GM21367 (cell line): ENCODE results near the gene FNDC7.
A peak's percentile ranks its signal among the peaks of the same experiment; 100 is the strongest.
"Not testable (repeated sequence)": the region's sequence is repeated elsewhere in the genome, so short reads cannot be mapped to it uniquely, and the experiment has no call there.

Source experiments
- ATAC-seq: cut with Tn5 transposase; IDR thresholded peaks from one replicate; pipeline ENCODE4 v1.9.1; 2021; ENCODE audit not compliant: unreplicated experiment

FNDC7 gene

GRCh38 chr1:108712606-108713150 is at the start of gene FNDC7:
Gene FNDC7 (plus strand): TSS chr1:108712908. CDS start chr1:108712934, 26 bp downstream.
- no peak for ATAC-seq

GRCh38 chr1:108663074-108663473 is 49.6 kb upstream of the FNDC7 start:
- ATAC-seq: no peak

- ATAC-seq: no peak
Measured at GRCh38 chr1:108664481-108664880, 48.2 kb upstream of the FNDC7 start.

- ATAC-seq: no peak
Measured at GRCh38 chr1:108665067-108665466, 47.6 kb upstream of the FNDC7 start.

- no peak for ATAC-seq
Measured at GRCh38 chr1:108665771-108666170, 46.9 kb upstream of the FNDC7 start.

- not testable (repeated sequence) for ATAC-seq
Measured at GRCh38 chr1:108667422-108667821, 45.3 kb upstream of the FNDC7 start.

GRCh38 chr1:108668777-108669176 is 43.9 kb upstream of the FNDC7 start:
- ATAC-seq: no peak

GRCh38 chr1:108669679-108670078 is 43.0 kb upstream of the FNDC7 start:
- ATAC-seq: no peak

- no peak for ATAC-seq
Measured at GRCh38 chr1:108670131-108670773, 42.5 kb upstream of the FNDC7 start.

- ATAC-seq: no peak
Measured at GRCh38 chr1:108671143-108671542, 41.6 kb upstream of the FNDC7 start.

- no peak for ATAC-seq
Measured at GRCh38 chr1:108678706-108679105, 34.0 kb upstream of the FNDC7 start.

GRCh38 chr1:108679586-108680213 is 33.0 kb upstream of the FNDC7 start:
- ATAC-seq: no peak

GRCh38 chr1:108681701-108682100 is 31.0 kb upstream of the FNDC7 start:
- not testable (repeated sequence) for ATAC-seq

GRCh38 chr1:108685529-108685928 is 27.2 kb upstream of the FNDC7 start:
- ATAC-seq: no peak

- no peak for ATAC-seq
Measured at GRCh38 chr1:108686614-108687313, 25.9 kb upstream of the FNDC7 start.

- no peak for ATAC-seq
Measured at GRCh38 chr1:108691128-108691941, 21.4 kb upstream of the FNDC7 start.

- peak; percentile 92 for ATAC-seq
Measured at GRCh38 chr1:108691942-108692723, 20.6 kb upstream of the FNDC7 start, which contains the start of gene PRPF38B. Gene PRPF38B (plus strand): TSS chr1:108692310. CDS start chr1:108692592, 282 bp downstream.

GRCh38 chr1:108692724-108693655 is 19.7 kb upstream of the FNDC7 start:
- peak; percentile 62 for ATAC-seq

GRCh38 chr1:108695535-108695934 is 17.2 kb upstream of the FNDC7 start:
- no peak for ATAC-seq
